K562 (cell line): ENCODE data around the gene PYDC2. TPM values are rescaled to one million over a fixed set of nuclear protein-coding genes. Genes with fewer than 3 reads are reported as not detected.

Experiments
- PTRF ChIP-seq: fragments of 450-650 bp; IDR thresholded peaks from 2 replicates; pipeline ENCODE4 v1.6.1; 2016; ENCODE audit warnings: mild to moderate bottlenecking, missing genetic modification characterization, missing compliant biosample characterization
- polyA plus RNA-seq, 8 experiments: library from polyadenylated mRNA; depleted of rRNA in 4 of 8; stranded (reverse) in 5 of 8; unstranded in 3 of 8; fragments of >200 nt; fragmentation: Nextera tagmentation in 2 of 8; fragmentation: Illumina TruSeq in 1 of 8; extraction: Ambion mirVana in 2 of 8; extraction: Trizol in 1 of 8; gene quantifications; 2 replicates each; pipeline versions ENCODE4 v1.2.1 to v1.2.3, GENCODE V29; 2011 to 2014; ENCODE audit warnings: inconsistent platforms in 1 of 8, missing spikeins in 1 of 8
- total RNA-seq, 7 experiments: library from RNA; depleted of rRNA in 6 of 7; stranded (reverse); fragments of >200 nt in 6 of 7; fragmentation: Illumina TruSeq in 2 of 7; extraction: Trizol in 2 of 7; gene quantifications; 2 replicates each; pipeline versions ENCODE4 v1.2.1 to v1.2.3, GENCODE V29; 2011 to 2021; ENCODE audit warnings: low replicate concordance in 1 of 7
- TF ChIP-seq, protein P1 (sequence below), 2 experiments: fragments of 450-650 bp; IDR thresholded peaks; 2 replicates each; pipeline ENCODE4 v1.6.1; 2016; ENCODE audit warnings: mild to moderate bottlenecking in 2 of 2, borderline replicate concordance in 1 of 2, low read depth in 1 of 2, moderate library complexity in 1 of 2

The PYDC2 gene
- total and polyA plus RNA-seq, 9 of the 15 experiments (the other 6 are each of a cell fraction or from before 2014, with no cell fraction given), result 4.0 to 7.6 (median 5.1) TPM; not detected in 5

GRCh38 chr3:191430103-191430502, 30.9 kb upstream of the PYDC2 start (continued):
- TF ChIP-seq, protein P1, sequence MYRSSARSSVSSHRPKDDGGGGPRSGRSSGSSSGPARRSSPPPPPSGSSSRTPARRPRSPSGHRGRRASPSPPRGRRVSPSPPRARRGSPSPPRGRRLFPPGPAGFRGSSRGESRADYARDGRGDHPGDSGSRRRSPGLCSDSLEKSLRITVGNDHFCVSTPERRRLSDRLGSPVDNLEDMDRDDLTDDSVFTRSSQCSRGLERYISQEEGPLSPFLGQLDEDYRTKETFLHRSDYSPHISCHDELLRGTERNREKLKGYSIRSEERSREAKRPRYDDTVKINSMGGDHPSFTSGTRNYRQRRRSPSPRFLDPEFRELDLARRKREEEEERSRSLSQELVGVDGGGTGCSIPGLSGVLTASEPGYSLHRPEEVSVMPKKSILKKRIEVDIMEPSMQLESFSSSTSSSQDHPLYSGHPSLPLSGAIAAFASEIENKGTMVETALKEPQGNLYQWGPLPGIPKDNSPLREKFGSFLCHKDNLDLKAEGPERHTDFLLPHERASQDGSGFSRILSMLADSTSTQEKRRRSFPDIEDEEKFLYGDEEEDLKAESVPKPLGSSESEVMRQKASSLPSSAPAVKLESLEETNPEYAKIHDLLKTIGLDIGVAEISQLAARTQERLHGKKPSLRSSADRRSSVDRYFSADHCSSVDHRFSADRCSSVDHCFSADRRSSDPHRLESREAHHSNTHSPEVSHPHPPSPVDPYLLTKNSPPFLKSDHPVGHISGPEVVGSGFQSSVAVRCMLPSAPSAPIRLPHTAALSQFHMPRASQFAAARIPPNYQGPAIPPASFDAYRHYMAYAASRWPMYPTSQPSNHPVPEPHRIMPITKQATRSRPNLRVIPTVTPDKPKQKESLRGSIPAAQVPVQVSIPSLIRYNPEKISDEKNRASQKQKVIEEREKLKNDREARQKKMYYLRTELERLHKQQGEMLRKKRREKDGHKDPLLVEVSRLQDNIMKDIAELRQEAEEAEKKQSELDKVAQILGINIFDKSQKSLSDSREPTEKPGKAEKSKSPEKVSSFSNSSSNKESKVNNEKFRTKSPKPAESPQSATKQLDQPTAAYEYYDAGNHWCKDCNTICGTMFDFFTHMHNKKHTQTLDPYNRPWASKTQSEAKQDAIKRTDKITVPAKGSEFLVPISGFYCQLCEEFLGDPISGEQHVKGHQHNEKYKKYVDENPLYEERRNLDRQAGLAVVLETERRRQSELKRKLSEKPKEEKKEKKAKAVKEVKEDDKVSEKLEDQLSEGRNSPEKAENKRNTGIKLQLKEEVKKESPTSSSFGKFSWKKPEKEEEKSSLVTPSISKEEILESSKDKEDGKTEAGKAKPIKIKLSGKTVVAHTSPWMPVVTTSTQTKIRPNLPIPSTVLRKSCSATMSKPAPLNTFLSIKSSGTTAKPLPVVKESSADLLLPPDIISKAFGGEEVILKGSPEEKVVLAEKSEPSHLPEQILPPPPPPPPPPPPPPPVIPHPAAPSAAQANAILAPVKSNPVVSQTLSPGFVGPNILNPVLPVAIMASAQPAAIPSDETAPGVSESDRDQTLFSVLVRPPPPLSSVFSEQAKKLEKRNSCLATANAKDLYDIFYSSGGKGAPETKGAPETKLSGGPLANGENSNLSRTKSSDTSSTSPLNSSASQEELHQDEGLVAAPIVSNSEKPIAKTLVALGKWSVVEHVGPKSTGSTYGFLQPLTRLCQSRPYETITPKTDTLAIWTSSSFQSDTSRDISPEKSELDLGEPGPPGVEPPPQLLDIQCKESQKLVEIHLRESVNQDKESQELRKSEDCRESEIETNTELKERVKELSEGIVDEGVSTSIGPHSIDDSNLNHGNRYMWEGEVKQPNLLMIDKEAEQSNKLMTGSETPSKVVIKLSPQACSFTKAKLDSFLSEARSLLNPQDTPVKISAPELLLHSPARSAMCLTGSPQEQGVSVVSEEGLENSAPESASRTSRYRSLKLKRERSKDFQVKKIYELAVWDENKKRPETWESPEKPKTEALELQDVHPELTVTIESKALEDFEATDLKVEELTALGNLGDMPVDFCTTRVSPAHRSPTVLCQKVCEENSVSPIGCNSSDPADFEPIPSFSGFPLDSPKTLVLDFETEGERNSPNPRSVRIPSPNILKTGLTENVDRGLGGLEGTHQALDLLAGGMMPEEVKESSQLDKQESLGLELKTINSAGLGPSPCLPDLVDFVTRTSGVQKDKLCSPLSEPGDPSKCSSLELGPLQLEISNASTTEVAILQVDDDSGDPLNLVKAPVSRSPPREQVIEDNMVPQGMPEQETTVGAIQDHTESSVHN (IDR thresholded peaks at IDR 0.05; ENCODE audit: borderline replicate concordance in 1 of 2, low read depth in 1 of 2), result no peak
- no peak for TF ChIP-seq PTRF (tag)
